Ramos (cell line): ENCODE results near the gene EDA.

Experiments
- in situ Hi-C: fragments of 300-500 bp; cut with MboI; formaldehyde crosslinking; loops from one replicate; pipeline ENCODE4 v1.14.3; 2022; ENCODE audit warnings: low sequenced_read_pairs; ENCODE audit not compliant: unreplicated experiment

The EDA gene

DNA sequence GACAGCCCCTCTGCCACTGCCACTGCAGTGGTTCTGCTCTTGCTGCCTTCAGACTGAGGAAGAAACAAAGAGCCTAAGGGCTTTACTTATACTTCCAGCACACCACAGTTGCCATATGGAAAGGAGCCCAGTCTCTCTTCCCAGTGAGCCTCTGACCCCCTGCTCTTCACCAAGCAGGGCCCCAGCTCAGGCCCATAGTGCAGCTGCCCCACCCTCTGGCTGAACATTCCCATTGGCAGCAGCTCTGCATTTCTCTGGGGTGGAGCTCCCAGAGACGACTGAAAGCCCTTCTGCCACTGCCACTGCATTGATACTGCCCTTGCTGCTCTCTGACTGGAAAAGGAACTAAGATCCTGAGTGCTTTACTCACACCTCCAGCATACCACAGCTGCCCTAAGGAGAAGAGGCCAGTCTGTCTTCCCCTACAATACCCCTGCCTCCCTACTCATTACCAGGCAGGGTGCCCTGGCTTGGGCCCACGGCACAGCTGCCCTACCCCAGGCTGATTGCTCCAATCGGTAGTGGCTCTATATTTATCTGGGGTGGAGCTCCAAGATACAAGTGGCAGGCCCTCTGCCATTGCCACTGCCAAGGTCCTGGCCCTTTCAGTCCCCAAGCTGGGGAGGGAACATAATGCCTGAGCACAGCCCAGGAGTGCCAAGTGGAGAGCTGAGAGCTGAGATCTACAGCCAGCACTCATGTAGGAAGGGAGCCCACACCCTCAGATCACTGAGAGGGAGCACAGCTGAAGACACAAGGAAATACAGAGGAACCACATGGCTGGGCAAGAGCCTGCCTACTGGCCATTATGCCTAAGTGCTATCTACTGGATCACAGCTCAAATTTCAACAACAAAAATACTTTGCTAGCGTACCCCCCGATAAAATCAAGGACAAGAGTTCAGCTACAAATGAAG, 397.8 kb downstream of the EDA start:
- in situ Hi-C loops = no loop called here

DNA sequence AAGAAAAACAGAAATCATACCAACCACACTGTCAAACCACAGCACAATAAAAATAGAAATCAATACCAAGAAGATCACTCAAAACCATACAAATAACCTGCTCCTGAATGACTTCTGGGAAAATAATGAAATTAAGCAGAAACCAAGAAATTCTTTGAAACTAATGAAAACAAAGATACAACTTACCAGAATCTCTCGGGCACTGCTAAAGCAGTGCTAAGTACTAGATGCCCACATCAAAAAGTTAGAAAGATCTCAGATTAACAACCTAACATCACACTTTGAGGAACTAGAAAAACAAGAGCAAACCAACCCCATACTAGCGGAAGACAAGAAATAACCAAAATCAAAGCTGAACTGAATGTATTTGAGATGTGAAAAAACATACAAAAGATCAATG, 400.6 kb downstream of the EDA start:
- in situ Hi-C loops = no loop called here

DNA sequence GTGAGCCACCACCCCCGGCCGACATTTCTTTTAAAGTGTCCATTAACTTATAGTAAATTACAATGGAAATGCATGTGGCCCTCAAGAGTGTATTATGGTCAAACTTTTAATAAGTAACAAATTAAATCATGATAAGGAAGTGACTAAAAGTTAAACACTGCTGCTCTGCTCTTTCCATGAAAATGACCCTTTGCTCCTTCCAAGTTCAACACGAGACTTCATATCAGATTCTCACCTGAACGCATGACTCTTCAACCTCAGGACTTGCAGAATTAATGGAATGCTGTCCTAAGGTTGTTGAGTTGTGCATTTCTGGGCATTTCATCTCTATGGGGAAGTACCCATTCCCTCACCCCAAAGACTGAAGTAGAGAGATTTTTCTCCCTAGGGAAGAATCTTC, 406.7 kb downstream of the EDA start:
- in situ Hi-C loops = no loop called here

DNA sequence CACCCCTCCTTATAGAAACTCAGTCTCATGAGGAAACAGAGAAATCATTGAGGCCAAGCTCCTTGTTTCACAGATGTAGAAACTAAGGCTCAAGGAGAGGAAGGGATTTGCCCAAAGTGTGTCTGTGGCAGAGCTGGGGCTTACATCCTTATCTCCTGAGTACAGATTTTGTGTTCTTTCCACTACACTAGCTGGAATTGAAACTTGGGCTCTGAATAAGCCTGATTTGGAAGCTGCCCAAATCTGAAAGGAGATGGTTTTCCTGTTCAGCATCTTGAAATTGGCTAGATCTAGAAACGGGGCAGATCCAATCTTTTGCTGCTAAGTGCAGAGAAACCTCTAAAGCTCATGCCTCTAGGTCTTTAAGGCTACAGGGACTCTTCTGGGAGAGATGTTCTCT, 409.6 kb downstream of the EDA start:
- in situ Hi-C loops = loop anchor here (25.0 kb wide), 1 partner anchor 488 kb away; no protein-coding TSS in a partner anchor

DNA sequence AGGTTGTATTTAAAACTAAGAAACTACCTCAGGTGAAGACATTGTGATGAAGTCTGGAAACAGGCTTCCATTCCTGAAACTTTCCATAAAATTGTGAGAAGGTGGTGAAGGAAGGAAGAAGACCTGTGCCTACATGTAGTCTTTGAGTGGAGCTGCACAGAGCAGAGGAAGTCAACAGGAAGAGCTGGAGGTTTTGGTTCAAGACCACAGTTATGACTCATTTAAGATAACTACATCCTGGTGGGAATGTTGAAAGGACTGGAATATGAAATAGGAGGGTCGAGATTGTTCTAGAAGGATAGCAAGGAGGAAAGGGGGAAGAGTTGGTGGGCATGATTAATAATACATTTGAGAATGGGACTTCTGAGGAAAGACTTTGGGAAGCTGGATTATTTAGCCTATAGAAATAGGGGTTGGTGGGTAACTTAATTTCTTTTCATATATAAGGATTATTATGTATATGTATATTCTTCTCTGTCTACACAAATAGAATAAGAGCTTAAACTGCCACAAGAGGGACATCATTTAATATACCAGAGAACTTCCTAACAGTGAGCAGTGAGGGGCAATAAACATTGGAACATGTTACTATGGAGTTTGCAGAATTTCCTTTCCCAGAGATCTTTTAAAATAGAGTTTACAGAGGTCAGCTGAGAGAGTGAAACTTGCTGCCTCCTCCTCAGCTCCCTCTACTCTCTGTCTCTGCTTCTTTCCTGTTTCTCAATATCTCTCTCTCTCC, 410.4 kb downstream of the EDA start:
- in situ Hi-C loops = loop anchor here (25.0 kb wide), 1 partner anchor 489 kb away; no protein-coding TSS in a partner anchor

DNA sequence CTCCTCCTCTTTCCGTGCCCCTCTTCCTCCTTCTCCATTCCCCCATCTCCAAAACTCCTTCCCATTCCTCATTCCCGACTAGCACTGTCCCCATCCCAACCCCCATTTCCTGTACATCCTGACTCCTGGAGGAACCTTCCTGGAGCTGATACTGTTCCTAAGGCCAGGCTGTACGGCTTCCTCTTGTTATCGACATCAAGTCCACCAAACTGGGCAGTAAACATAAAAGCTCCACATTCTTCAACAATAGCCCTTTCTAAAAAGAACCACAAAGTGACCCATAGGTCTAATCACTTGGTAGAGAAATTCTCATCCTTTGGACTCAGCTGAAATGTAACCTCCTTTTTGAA, 410.9 kb downstream of the EDA start:
- in situ Hi-C loops = loop anchor here (25.0 kb wide), 1 partner anchor 490 kb away; no protein-coding TSS in a partner anchor

DNA sequence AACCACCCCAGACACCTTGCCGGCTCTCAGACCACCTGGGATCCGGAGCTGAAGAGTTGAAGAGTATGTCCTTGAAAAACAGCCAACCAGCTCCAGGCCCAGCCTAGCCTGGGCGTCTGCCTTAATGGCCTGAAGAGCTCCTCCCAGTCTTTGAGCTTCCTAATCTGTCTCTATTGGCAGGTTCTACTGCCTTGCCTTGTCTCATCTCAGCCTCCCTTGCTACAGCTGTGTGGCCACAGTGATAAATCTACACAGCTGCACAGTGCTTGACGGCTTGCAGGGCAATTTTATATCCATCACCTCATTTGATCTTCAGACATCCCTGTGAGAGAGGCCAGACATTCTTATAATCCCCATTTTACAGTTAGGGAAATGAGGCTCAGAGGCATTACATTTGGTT, 413.9 kb downstream of the EDA start:
- in situ Hi-C loops = loop anchor here (10.0 to 25.0 kb wide), 2 partner anchors 65 to 493 kb away; no protein-coding TSS in a partner anchor

DNA sequence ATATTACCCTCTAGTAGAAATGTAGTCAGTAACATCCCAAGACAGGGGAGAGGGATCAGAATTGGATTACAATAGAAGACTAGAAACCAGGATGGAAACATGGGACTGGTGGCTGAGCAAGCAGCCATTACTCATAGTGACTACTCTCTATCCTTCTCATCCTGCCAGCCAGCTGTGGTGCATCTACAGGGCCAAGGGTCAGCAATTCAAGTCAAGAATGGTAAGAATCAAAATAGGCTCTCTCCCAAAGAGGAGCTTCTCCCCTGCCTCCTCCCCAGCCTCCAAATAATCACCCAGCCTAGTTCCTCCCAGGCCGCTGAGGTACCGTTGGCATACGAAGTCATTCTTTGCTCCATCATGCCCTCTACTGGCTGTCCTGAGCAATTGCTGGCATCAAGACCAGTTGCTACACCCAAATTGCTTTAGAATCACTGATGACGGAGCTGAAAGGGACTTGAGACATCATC, 414.4 kb downstream of the EDA start:
- in situ Hi-C loops = loop anchor here (10.0 to 25.0 kb wide), 2 partner anchors 64 to 493 kb away; no protein-coding TSS in a partner anchor

DNA sequence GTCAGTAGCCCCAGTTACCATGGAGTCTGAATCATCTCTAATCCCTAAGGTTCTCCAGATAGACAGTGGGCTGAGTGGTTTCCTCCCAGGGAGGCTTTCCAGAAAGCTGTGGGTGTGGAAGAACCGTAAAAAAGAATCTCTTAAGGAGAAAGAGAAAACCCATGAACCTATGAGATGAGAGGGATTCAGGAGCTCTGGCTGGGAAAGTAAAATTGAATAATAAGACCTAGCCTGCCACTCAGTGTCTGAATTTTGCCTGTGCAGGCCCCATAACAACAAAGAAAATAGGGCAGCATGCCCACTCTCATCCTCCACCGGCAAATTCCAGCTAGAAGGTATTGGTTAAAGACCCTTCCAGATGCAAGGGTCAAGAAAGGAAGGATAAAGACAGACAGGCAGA, 416.9 kb downstream of the EDA start:
- in situ Hi-C loops = loop anchor here (10.0 to 25.0 kb wide), 2 partner anchors 62 to 495 kb away; no protein-coding TSS in a partner anchor

DNA sequence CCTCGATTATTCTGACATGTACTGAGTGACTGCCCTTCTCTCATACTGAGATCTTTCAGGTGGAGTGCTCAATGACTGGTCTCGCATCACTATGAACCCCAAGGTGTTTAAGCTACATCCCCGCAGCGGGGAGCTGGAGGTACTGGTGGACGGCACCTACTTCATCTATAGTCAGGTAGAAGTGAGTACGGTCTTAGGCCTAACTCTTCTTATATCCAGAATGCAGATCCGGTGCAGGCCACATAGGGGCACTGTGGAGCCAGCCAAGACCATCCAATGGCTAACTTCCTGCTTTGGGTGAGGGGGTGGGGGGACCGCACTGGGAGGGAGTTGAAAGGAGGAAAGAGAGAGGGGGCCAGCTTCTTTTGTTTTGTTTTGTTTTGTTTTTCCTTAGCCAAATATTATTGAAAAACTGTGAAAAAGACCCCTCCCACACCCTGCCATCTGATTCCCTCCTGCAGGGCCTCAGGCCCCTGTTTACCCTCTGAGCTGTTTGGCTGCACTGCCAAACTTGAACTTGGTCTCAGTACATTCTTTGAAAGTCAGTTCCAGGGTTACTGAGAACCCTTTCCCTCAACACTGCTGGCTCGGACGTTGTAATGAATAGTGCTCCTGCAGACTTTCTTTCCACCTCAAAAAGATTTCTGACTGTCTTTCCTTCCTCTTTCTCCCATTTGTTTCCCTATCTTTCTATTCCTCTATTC, 417.6 kb downstream of the EDA start:
- in situ Hi-C loops = loop anchor here (10.0 to 25.0 kb wide), 2 partner anchors 61 to 496 kb away; no protein-coding TSS in a partner anchor

DNA sequence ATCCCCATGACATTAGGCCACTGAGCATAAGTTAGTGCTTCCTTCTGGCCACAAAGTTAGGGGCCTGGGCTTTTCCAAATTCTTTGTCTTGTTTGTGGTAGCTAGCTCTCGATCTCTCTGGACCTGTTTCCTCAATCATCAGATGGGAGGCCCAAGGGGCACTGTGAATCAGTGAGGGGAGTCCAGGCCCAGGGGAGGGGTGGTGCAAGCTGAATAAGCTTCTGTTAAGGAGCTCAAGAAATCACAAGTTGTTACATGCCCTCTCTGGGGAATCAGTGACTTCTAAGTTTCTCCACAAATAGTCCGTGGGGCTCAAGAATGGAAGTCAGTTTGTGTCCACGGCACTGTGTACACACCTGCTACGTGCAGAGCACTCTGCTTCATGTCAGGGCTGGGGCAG, 418.7 kb downstream of the EDA start:
- in situ Hi-C loops = loop anchor here (10.0 to 25.0 kb wide), 2 partner anchors 60 to 497 kb away; no protein-coding TSS in a partner anchor

DNA sequence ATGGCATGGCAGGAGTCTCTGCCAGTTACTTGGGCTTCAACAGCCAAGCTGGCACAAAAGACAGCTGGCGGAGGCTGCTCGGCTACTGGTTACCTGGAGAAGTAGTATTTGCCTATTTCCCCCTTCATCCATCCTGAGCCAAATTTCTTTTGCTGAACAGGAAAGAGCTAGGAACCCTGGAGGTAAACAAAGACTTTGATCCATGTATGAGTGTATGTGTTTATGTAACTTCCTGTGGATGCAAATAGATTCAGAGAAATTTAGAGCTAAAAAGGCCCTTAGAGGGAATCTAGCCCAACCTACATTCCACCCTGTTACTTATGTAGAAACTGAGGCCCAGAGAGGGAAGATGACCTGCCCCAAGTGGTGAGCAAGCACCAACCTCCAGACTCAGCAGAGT, 422.6 kb downstream of the EDA start:
- in situ Hi-C loops = loop anchor here (10.0 to 25.0 kb wide), 2 partner anchors 56 to 501 kb away; no protein-coding TSS in a partner anchor

DNA sequence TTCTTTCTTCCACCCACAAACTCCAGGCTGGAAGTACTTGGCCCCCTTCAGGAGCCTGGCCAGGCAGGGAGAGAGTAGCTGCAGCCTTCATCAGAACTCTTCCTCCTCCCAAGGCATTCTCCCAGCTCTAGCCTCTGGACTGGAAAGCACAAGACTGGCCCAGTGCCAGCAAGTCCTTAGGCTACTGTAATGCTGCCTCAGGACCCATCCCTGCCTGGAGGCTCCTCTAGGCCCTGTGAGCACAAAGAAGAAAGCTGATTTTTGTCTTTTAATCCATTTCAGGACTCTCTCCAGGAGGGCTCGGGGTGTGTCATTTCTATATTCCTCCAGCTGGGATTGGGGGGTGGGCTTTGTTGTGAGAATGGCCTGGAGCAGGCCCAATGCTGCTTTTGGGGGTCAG, 423.0 kb downstream of the EDA start:
- in situ Hi-C loops = loop anchor here (10.0 to 25.0 kb wide), 2 partner anchors 56 to 502 kb away; no protein-coding TSS in a partner anchor

DNA sequence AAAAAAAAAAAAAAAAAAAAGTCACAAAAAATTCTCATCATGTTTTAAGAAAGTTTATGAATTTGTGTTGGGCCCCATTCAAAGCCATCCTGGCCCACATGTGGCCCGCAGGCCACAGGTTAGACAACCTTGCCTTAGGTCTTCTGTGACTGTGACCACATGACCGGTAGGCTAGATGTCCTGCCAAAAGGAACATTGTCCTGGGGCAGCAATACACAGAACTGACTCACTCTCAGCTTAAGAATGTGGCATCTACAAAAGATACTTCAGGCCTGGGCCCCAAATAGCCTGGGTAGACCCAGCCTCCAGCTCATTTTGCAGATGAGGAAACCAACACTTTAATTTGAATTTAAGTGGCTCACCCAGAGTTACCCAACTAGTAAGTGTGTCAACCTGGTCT, 423.8 kb downstream of the EDA start:
- in situ Hi-C loops = loop anchor here (10.0 to 25.0 kb wide), 2 partner anchors 55 to 502 kb away; no protein-coding TSS in a partner anchor

DNA sequence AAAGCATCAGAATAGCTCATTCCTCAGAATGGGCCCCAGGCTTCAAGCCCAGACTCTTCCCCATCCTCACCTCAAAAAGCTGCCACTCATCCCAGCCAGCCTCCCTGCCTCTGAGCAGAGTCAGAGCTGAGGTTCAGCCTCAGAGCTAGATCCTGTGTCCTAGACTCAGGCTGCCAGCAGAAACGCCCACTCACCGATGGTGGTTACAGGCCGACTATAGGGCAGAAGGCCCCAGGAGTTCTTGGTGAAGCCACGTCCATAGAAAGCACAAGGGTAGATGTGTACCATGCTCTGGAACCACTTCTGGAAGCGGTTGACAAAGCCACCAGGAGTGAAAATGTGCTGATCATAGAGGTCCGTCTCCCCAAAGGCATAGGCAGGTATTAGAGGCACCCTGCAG, 426.1 kb downstream of the EDA start:
- in situ Hi-C loops = loop anchor here (25.0 kb wide), 1 partner anchor 505 kb away; no protein-coding TSS in a partner anchor

DNA sequence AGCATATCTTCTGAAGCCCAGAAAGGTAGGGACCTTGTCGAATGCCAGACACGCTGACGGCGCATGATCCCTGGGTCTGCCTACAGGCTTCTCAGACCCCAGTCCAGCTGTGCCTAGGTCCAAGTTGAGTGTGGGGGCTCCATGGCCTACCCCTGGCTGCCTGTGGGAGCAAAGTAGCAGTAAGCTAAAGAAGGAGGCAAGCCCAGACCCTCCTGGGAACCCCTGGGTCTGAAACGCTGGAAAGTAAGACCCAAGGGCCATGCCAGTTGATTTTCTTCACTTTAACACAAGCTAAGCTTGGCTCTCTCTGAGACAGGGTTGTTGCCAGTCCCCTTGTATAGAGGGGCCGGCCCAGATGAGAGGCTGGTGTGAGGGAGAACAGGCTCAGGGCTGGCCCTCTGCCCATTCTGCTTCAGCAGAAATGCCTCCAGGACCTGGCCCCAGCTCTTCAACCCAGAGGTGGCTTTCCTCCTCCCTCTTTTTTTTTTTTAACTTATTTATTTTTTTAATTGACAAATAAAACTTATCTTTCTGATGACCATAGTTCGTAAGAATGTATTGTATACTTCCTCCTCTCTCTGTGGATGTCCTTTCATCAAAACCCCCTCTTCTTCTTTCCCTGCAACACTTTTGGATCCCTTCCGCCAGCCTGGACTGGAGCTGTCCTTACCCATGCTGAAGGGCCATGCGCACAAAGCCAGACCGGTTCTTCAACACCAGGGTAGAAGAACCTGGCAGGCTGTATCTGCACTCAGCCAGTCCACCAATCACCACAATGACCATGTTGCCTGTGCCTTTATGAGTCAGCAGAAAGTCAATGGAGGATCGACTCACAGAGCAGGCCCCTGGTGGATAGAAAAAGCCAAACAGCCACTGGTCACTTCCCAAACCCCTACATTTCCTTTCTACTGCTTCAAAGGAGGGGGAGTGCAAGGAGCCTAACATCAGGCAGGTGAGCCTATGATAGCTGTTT, 426.8 kb downstream of the EDA start:
- in situ Hi-C loops = loop anchor here (25.0 kb wide), 1 partner anchor 505 kb away; no protein-coding TSS in a partner anchor

DNA sequence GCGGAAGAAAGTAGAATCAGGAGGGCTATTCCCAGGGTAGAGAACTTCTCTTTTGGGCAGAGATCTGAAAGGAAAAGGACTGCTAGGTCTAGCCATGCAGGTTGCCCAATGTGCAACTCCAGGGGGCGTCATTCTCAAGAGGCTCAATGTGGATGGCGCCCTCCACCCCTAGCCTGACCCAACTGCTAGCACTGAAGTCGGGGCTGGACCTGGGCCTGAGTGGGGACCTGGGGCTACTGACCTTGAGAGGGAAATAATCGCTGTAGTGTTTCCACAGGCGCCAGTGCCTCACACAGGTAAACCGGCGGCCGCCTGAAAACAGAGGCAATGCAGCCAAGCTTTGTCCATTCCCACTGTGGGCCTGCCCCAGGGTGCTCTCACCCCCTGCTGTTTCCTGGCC, 427.8 kb downstream of the EDA start:
- in situ Hi-C loops = loop anchor here (25.0 kb wide), 1 partner anchor 506 kb away; no protein-coding TSS in a partner anchor

DNA sequence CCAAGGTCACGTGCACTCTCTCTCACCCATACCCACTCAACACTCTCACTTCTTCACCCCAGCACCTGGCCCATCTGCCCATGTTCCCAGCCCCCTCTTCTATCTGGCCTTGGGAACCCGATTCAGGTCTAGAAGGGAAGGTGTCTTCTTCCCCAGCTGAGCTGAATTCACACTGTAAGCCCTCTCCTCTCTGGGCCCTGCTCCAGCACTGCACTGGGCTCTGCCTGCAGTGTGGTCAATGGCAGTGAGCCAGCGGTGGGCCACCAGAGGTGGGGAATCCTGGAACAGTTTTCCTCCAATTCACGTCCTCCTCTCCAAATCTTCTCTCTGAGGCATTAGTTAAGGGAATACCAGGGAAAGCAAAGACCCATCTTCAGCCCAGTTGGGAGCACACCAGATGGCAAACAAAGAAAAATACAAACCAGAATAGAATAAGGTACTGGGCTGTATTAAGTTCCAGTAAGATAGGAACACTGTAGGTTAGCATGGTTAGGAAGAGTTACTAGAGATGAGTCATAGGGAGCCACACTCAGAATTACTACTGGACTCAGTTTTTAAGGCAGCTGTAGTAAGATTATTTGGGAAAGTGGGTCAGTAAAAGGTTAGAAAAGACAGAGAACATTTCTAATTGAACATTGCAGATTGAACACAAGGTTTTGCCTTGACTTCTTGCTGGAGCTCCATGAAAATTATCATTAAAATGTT, 428.8 kb downstream of the EDA start:
- in situ Hi-C loops = loop anchor here (25.0 kb wide), 1 partner anchor 507 kb away; no protein-coding TSS in a partner anchor
